Fibroblast of skin of left biceps (primary cell): ENCODE measurements around the gene CTIF.
A peak's percentile ranks its signal among the peaks of the same experiment; 100 is the strongest.

ENCODE experiments used
- DNase-seq, 2 experiments: peaks; one replicate each; pipeline ENCODE4 v3.0.0-alpha.2; 2013; ENCODE audit warnings: low read depth in 2 of 2

CTIF gene

GRCh38 chr18:48620071-48620470 is 81.2 kb downstream of the CTIF start:
- no peak for DNase-seq

GRCh38 chr18:48621240-48621639 is 82.4 kb downstream of the CTIF start:
- DNase-seq = peak; percentile 47

- no peak for DNase-seq
Measured at GRCh38 chr18:48621815-48622555, 83.2 kb downstream of the CTIF start.

GRCh38 chr18:48622911-48623431 is 84.1 kb downstream of the CTIF start:
- DNase-seq = no peak

GRCh38 chr18:48623468-48624235 is 84.8 kb downstream of the CTIF start:
- peak; percentile 91 to 93 for DNase-seq

- no peak for DNase-seq
Measured at GRCh38 chr18:48624856-48625255, 86.0 kb downstream of the CTIF start.

- no peak for DNase-seq
Measured at GRCh38 chr18:48627216-48627615, 88.4 kb downstream of the CTIF start.

GRCh38 chr18:48629730-48630324 is 91.0 kb downstream of the CTIF start:
- peak; percentile 99 for DNase-seq

GRCh38 chr18:48631851-48632250 is 93.0 kb downstream of the CTIF start:
- no peak for DNase-seq

- no peak for DNase-seq
Measured at GRCh38 chr18:48632676-48633257, 93.9 kb downstream of the CTIF start.

GRCh38 chr18:48634491-48634890 is 95.7 kb downstream of the CTIF start:
- no peak for DNase-seq

GRCh38 chr18:48634975-48635374 is 96.1 kb downstream of the CTIF start:
- DNase-seq = no peak

- no peak for DNase-seq
Measured at GRCh38 chr18:48635806-48636205, 97.0 kb downstream of the CTIF start.

GRCh38 chr18:48636436-48636835 is 97.6 kb downstream of the CTIF start:
- no peak for DNase-seq

- DNase-seq = no peak
Measured at GRCh38 chr18:48637081-48637990, 98.5 kb downstream of the CTIF start.

GRCh38 chr18:48638451-48638850 is 99.6 kb downstream of the CTIF start:
- no peak for DNase-seq

- DNase-seq = no peak
Measured at GRCh38 chr18:48638896-48639771, 100.3 kb downstream of the CTIF start.

GRCh38 chr18:48639772-48640432 is 101.1 kb downstream of the CTIF start:
- no peak for DNase-seq

- no peak for DNase-seq
Measured at GRCh38 chr18:48640566-48641270, 101.9 kb downstream of the CTIF start.
